Gastrocnemius medialis (tissue), 4 donors: ENCODE measurements around the gene KMT2A.

ENCODE experiments used
- POLR2A ChIP-seq, 2 donors: fragments of 450-650 bp; IDR thresholded peaks; one replicate each; pipeline ENCODE4 v1.6.1; 2017; ENCODE audit warnings: antibody characterized with exemption in 2 of 2, mild to moderate bottlenecking in 2 of 2, moderate library complexity in 2 of 2
- TF ChIP-seq, protein P1 (sequence below), 5 experiments: fragments of 450-650 bp in 3 of 5; fragments of 200-600 bp in 2 of 5; sonication (generic) in 2 of 5; IDR thresholded peaks in 4 of 5; conservative IDR thresholded peaks in 1 of 5; 1 replicate in 4 of 5; 2 replicates in 1 of 5; pipeline ENCODE4 v1.5.1; 2016 to 2019; ENCODE audit warnings: antibody characterized with exemption in 5 of 5, mild to moderate bottlenecking in 3 of 5, moderate library complexity in 3 of 5

DNA sequence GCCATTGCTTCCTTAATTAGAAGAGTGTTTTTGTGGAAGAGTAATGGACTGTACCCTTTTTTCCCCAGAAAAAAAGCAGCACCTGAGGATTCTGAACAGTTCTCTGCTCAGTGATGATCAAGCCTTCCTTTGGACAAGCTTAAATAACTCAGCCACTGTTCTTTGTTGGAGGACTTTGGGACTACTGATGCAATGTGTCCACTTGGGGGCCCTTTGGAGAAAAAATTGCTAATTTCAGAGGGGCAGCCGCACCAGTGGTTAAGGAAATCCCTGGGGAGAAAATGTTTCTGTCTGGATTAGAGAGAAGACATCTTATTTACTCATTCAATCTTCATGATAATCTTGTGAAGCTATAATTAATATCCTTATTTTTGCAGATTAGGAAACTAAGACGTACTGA is 5.3 kb upstream of the KMT2A start:
- TF ChIP-seq, protein P1, sequence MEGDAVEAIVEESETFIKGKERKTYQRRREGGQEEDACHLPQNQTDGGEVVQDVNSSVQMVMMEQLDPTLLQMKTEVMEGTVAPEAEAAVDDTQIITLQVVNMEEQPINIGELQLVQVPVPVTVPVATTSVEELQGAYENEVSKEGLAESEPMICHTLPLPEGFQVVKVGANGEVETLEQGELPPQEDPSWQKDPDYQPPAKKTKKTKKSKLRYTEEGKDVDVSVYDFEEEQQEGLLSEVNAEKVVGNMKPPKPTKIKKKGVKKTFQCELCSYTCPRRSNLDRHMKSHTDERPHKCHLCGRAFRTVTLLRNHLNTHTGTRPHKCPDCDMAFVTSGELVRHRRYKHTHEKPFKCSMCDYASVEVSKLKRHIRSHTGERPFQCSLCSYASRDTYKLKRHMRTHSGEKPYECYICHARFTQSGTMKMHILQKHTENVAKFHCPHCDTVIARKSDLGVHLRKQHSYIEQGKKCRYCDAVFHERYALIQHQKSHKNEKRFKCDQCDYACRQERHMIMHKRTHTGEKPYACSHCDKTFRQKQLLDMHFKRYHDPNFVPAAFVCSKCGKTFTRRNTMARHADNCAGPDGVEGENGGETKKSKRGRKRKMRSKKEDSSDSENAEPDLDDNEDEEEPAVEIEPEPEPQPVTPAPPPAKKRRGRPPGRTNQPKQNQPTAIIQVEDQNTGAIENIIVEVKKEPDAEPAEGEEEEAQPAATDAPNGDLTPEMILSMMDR (IDR thresholded peaks at IDR 0.05 in 4 of 5, conservative IDR thresholded peaks at IDR 0.05 in 1 of 5) = no peak
- no peak for TF ChIP-seq POLR2A (IDR thresholded peaks at IDR 0.05)
